ENCODE measurements around the gene ITPKB.

Gene ITPKB

DNA sequence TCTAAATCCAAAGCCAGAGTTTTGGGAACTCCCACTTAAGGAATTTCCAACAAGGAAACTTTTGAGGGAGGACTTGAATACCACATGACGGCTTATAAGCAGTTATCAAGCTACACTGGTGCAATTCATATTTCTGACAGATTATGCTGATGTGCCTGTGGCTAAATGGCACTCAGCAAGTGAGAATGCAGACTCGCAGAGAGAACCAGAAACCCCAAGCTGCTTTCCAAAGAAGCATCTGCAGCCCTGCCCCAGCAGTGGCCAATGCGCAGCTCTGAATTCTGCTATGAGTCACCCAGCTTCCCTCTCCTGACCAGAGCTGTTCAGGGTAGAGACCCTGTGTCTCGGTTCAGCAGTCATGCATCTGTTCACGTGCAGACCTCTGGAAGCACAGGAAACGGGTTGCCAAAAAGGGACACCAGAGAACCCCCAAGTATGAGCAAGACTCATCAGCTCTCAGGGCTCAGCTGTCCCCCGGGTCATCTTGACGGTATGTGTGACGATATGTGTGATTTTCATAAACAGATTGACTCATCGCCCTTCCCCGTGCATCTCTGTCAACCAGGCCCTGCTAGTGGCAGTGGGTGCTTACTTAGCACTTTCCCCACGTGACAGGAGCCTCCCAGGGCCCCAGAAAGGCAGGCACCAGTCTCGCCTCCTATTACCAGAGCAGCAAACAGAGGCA lies 76.3 kb downstream of the ITPKB start:
- in situ Hi-C loops (cut with HindIII; ENCODE audit: low pct_ligation_motif_present, low sequenced_read_pairs) = no loop called here
- TF ChIP-seq CTCF (IDR thresholded peaks at IDR 0.05; ENCODE audit: low read depth, low read length, missing control alignments) = no peak
- peak; percentile 95 for DNase-seq
- H3K4me3 ChIP-seq (ENCODE audit: low read depth, low read length) = no peak overlapping the region
- H3K27me3 ChIP-seq (replicated peaks) = no peaks in the 10 kb centered on the region
- no peaks in the 10 kb centered on the region for H3K36me3 ChIP-seq (replicated peaks)
- H3K27ac ChIP-seq = peak overlapping the region; percentile 85

DNA sequence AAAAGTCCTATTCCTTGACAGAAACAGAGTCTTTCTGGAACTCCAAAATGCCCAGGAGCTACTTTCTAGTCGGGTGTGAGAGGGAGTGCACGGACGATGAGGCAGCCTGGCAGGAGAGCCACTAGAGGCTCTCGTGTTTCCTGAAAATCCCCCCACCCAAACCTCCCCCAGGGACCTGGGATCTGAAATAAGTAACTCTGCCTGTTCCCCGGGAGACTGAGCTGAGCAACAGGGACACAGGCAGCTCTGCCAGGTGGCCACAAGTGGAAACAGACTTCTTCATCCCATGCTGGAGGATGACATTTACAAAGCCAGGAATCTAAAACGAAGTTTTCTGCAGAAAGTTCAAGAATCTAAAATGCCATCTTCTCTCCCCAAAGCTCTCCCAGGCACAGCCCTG lies 77.1 kb downstream of the ITPKB start:
- no peaks in the 10 kb centered on the region for H3K27me3 ChIP-seq (replicated peaks)
- TF ChIP-seq CTCF (IDR thresholded peaks at IDR 0.05; ENCODE audit: low read depth, low read length, missing control alignments) = peak; percentile 24
- peak overlapping the region; percentile 85 for H3K27ac ChIP-seq
- no peak overlapping the region for H3K4me3 ChIP-seq (ENCODE audit: low read depth, low read length)
- in situ Hi-C loops (cut with HindIII; ENCODE audit: low pct_ligation_motif_present, low sequenced_read_pairs) = no loop called here
- DNase-seq = no peak
- no peaks in the 10 kb centered on the region for H3K36me3 ChIP-seq (replicated peaks)

- DNase-seq = no peak
- Histone ChIP-seq H3K4me3 (ENCODE audit: low read depth, low read length) (no peak overlapping the region), H3K27me3 (replicated peaks) (no peaks in the 10 kb centered on the region), H3K27ac (no peak overlapping the region), H3K36me3 (replicated peaks) (no peaks in the 10 kb centered on the region)
- no peak for TF ChIP-seq CTCF (IDR thresholded peaks at IDR 0.05; ENCODE audit: low read depth, low read length, missing control alignments)
- in situ Hi-C loops (cut with HindIII; ENCODE audit: low pct_ligation_motif_present, low sequenced_read_pairs) = no loop called here
These were observed 77.8 kb downstream of the ITPKB start for GRCh38 chr1:226661271-226661670.

DNA sequence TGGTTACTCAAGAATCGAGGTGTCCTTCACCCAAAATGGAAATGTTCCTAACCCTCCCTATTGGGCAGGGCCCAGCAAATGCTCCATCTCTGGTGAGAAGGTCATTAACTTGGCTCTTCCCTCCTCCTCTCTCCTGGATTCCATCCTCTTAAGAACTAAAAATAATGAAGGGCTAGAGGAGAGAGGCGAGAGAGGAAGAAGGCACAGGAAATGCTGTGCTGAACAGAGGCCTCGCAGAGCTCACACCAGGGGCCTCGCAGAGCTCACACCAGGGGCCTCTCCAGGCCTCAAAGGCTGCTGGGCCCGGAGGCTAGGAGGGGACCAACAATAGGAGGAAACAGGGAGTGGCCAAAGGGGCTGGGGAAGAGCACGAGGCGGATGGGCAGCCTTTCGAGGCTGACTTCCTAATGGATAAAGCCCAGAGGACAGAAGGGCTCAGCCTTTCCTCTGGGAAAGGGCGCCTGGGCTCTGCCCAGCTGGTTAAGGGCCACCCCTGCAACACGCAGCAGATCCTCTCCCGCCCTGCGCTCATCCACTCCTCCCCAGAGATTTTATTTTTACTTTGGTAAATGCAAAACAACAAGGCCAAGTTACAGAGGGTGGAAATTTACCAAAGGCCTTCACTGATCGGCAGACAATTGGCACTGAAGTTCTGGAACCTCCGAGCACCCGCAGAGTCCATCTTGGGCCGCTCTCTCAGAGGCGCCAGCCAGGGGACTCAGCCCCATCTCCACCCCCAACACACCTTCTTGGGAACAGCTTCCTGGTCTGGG lies 78.5 kb downstream of the ITPKB start:
- in situ Hi-C loops (cut with HindIII; ENCODE audit: low pct_ligation_motif_present, low sequenced_read_pairs) = no loop called here
- no peaks in the 10 kb centered on the region for H3K36me3 ChIP-seq (replicated peaks)
- H3K27me3 ChIP-seq (replicated peaks) = no peaks in the 10 kb centered on the region
- no peak for DNase-seq
- no peak overlapping the region for H3K4me3 ChIP-seq (ENCODE audit: low read depth, low read length)
- no peak overlapping the region for H3K27ac ChIP-seq
- TF ChIP-seq CTCF (IDR thresholded peaks at IDR 0.05; ENCODE audit: low read depth, low read length, missing control alignments) = no peak

DNA sequence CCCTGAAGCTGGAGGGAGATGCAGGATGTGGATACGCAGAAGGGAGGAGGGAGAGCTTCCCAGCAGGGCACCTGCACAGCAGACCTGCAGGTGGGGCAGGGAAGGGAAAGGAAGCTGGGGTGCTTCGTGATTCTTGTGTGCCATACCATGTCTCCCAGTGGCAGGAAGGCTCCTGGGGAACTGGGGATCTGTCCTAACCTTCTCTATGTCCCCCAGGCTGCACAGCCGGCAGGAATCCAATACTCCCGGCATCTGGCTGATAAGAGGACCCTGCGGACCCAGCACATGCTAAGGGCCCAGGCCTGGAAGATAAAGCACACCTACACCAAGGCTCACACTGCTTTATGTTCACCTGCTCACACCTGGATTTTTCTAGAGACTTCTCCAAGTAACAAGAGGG lies 79.4 kb downstream of the ITPKB start:
- no peak for TF ChIP-seq CTCF (IDR thresholded peaks at IDR 0.05; ENCODE audit: low read depth, low read length, missing control alignments)
- no peaks in the 10 kb centered on the region for H3K27me3 ChIP-seq (replicated peaks)
- no peak overlapping the region for H3K4me3 ChIP-seq (ENCODE audit: low read depth, low read length)
- in situ Hi-C loops (cut with HindIII; ENCODE audit: low pct_ligation_motif_present, low sequenced_read_pairs) = no loop called here
- DNase-seq = no peak
- H3K27ac ChIP-seq = no peak overlapping the region
- no peaks in the 10 kb centered on the region for H3K36me3 ChIP-seq (replicated peaks)

Measured in brain microvascular endothelial cell (primary cell).